ENCODE measurements around the gene HCN2. TPM values are rescaled to one million over a fixed set of nuclear protein-coding genes. Genes with fewer than 3 reads are reported as not detected.
A peak's percentile ranks its signal among the peaks of the same experiment; 100 is the strongest.

Gene HCN2
- total RNA-seq, 1 experiment from 2014 or later, result 9.2 TPM

GRCh38 chr19:664913-665443 lies 75.3 kb downstream of the HCN2 start (continued):
- TF ChIP-seq TCF7 (CRISPR knock-in tag; IDR thresholded peaks at IDR 0.05; ENCODE audit: low read depth) (no peak), ZNF219 (CRISPR knock-in tag; IDR thresholded peaks at IDR 0.05; ENCODE audit: borderline replicate concordance) (no peak), ZNF121 (CRISPR knock-in tag; IDR thresholded peaks at IDR 0.05) (peak; percentile 14; the same call in 1 of the 2 replicates), ESRRA (CRISPR knock-in tag; IDR thresholded peaks at IDR 0.05; ENCODE audit: borderline replicate concordance) (0 out of 2 replicates have a peak, but pooled peaks have one; percentile 50), ATF2 (CRISPR knock-in tag; IDR thresholded peaks at IDR 0.05; ENCODE audit: borderline replicate concordance, low read depth) (no peak), CTCF (IDR thresholded peaks at IDR 0.05) (peak; percentile 91), JAZF1 (CRISPR knock-in tag; IDR thresholded peaks at IDR 0.05) (no peak), SP1 (CRISPR knock-in tag; conservative IDR thresholded peaks at IDR 0.05) (peak; percentile 65; the same call in 1 of the 2 replicates), HMGXB4 (CRISPR knock-in tag; IDR thresholded peaks at IDR 0.05) (peak; percentile 89), ZNF232 (CRISPR knock-in tag; IDR thresholded peaks at IDR 0.05) (0 out of 2 replicates have a peak, but pooled peaks have one; percentile 29), IRF2 (CRISPR knock-in tag; IDR thresholded peaks at IDR 0.05; ENCODE audit: borderline replicate concordance, low read depth) (no peak), ETV6 (CRISPR knock-in tag; IDR thresholded peaks at IDR 0.05) (peak; percentile 77), MXD4 (CRISPR knock-in tag; IDR thresholded peaks at IDR 0.05; ENCODE audit: borderline replicate concordance) (no peak), JUN (CRISPR knock-in tag; IDR thresholded peaks at IDR 0.05) (no peak), FOXK1 (CRISPR knock-in tag; IDR thresholded peaks at IDR 0.05) (0 out of 2 replicates have a peak, but pooled peaks have one; percentile 44), ZBTB43 (CRISPR knock-in tag; IDR thresholded peaks at IDR 0.05) (0 out of 2 replicates have a peak, but pooled peaks have one; percentile 19)
- TF ChIP-seq, protein P1, sequence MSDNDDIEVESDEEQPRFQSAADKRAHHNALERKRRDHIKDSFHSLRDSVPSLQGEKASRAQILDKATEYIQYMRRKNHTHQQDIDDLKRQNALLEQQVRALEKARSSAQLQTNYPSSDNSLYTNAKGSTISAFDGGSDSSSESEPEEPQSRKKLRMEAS (CRISPR knock-in tag; IDR thresholded peaks at IDR 0.05), result peak; percentile 93
- TF ChIP-seq, protein P2, sequence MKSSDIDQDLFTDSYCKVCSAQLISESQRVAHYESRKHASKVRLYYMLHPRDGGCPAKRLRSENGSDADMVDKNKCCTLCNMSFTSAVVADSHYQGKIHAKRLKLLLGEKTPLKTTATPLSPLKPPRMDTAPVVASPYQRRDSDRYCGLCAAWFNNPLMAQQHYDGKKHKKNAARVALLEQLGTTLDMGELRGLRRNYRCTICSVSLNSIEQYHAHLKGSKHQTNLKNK (CRISPR knock-in tag; IDR thresholded peaks at IDR 0.05), result no peak
- TF ChIP-seq, protein P3, sequence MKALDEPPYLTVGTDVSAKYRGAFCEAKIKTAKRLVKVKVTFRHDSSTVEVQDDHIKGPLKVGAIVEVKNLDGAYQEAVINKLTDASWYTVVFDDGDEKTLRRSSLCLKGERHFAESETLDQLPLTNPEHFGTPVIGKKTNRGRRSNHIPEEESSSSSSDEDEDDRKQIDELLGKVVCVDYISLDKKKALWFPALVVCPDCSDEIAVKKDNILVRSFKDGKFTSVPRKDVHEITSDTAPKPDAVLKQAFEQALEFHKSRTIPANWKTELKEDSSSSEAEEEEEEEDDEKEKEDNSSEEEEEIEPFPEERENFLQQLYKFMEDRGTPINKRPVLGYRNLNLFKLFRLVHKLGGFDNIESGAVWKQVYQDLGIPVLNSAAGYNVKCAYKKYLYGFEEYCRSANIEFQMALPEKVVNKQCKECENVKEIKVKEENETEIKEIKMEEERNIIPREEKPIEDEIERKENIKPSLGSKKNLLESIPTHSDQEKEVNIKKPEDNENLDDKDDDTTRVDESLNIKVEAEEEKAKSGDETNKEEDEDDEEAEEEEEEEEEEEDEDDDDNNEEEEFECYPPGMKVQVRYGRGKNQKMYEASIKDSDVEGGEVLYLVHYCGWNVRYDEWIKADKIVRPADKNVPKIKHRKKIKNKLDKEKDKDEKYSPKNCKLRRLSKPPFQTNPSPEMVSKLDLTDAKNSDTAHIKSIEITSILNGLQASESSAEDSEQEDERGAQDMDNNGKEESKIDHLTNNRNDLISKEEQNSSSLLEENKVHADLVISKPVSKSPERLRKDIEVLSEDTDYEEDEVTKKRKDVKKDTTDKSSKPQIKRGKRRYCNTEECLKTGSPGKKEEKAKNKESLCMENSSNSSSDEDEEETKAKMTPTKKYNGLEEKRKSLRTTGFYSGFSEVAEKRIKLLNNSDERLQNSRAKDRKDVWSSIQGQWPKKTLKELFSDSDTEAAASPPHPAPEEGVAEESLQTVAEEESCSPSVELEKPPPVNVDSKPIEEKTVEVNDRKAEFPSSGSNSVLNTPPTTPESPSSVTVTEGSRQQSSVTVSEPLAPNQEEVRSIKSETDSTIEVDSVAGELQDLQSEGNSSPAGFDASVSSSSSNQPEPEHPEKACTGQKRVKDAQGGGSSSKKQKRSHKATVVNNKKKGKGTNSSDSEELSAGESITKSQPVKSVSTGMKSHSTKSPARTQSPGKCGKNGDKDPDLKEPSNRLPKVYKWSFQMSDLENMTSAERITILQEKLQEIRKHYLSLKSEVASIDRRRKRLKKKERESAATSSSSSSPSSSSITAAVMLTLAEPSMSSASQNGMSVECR (CRISPR knock-in tag; IDR thresholded peaks at IDR 0.05; ENCODE audit: borderline replicate concordance), result no peak
- TF ChIP-seq, protein P4, sequence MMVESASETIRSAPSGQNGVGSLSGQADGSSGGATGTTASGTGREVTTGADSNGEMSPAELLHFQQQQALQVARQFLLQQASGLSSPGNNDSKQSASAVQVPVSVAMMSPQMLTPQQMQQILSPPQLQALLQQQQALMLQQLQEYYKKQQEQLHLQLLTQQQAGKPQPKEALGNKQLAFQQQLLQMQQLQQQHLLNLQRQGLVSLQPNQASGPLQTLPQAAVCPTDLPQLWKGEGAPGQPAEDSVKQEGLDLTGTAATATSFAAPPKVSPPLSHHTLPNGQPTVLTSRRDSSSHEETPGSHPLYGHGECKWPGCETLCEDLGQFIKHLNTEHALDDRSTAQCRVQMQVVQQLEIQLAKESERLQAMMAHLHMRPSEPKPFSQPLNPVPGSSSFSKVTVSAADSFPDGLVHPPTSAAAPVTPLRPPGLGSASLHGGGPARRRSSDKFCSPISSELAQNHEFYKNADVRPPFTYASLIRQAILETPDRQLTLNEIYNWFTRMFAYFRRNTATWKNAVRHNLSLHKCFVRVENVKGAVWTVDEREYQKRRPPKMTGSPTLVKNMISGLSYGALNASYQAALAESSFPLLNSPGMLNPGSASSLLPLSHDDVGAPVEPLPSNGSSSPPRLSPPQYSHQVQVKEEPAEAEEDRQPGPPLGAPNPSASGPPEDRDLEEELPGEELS (CRISPR knock-in tag; IDR thresholded peaks at IDR 0.05), result peak; percentile 76

Data from WTC11 (cell line).